LNCaP clone FGC (cell line): ENCODE measurements around the gene LIN28A.

Experiments
- DNase-seq: peaks from one replicate; pipeline ENCODE4 v3.0.0-alpha.2; 2011; ENCODE audit warnings: low read depth
- H3K4me3 ChIP-seq: 2 replicates; pipeline ENCODE4 v1.5.1; 2011; ENCODE audit warnings: mild to moderate bottlenecking, low read depth, low read length, control low read depth
- TF ChIP-seq, protein P1 (sequence below): IDR thresholded peaks from 2 replicates; pipeline ENCODE4 v1.5.1; 2012; ENCODE audit warnings: mild to moderate bottlenecking; ENCODE audit not compliant: control insufficient read depth, insufficient read depth; ENCODE audit errors: extremely low read depth

Gene LIN28A

DNA sequence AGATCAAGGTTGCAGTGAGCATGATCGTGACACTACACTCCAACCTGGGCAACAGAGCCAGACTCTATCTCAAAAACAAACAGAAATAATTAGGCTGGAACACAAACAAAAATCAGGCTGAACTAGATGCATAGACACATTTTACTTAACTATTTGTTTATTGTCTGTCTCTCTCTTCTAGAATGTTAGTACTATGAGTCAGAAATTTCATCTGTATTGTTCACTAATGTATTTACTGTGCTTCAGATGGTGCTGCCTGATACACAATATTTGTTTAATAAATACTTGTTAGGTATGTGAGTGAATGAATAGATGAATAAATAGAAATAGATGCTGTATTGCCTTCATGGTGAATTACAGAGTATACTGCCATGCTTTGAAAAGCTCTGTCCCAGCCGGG is 6.0 kb upstream of the LIN28A start:
- DNase-seq = no peak

DNA sequence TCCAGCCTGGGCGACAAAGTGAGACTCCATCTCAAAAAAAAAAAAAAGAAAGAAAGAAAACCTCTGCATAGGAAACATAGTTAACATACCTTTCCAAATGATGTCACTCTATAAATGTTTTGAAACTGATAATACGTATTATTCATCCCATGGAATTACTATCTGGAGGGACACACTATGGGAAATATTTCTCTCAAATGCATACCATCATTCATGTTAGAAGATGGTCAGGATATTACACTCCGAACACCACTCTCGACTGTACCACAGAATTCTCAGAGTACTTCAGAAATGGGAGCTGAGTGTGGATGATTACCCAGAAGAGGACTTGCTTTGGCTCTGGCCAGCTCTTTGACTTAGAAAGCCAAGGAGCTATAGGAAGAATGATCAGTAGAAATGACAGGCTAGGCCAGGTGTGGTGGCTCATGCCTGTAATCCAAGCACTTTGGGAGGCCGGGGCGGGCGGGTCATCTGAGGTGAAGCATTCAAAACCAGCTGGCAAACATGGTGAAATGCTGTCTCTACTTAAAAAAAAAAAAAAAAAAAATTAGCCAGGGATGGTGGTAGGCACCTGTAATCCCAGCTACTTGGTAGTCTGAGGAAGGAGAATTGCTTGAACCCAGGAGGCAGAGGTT is 5.2 kb upstream of the LIN28A start:
- H3K4me3 ChIP-seq = no peak overlapping the region
- TF ChIP-seq, protein P1, sequence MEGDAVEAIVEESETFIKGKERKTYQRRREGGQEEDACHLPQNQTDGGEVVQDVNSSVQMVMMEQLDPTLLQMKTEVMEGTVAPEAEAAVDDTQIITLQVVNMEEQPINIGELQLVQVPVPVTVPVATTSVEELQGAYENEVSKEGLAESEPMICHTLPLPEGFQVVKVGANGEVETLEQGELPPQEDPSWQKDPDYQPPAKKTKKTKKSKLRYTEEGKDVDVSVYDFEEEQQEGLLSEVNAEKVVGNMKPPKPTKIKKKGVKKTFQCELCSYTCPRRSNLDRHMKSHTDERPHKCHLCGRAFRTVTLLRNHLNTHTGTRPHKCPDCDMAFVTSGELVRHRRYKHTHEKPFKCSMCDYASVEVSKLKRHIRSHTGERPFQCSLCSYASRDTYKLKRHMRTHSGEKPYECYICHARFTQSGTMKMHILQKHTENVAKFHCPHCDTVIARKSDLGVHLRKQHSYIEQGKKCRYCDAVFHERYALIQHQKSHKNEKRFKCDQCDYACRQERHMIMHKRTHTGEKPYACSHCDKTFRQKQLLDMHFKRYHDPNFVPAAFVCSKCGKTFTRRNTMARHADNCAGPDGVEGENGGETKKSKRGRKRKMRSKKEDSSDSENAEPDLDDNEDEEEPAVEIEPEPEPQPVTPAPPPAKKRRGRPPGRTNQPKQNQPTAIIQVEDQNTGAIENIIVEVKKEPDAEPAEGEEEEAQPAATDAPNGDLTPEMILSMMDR = no peak
- DNase-seq = no peak

More for the DNA sequence above, 6.0 kb upstream of the LIN28A start:
- H3K4me3 ChIP-seq = no peak overlapping the region
- TF ChIP-seq, protein P1 = no peak

DNA sequence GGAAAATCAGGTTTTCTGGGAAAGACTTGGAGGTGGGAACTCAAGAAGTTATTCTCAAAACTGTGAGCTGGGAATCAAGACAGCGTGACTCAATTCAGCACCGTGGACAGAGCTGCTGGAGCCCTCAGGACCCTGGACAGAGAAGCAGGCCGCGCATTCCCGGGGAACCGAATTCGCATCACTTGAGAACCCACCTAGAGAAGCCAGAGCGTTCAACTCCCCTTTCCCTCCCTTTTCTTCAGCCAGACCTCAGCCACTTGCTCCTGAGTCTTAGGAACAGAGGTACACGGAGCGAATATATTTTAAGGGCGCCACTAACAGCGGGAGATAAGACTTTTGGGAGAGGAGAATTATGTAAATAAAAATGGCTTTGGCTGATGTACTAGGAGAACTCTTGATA is 2.0 kb upstream of the LIN28A start:
- DNase-seq = no peak
- H3K4me3 ChIP-seq = no peak overlapping the region
- TF ChIP-seq, protein P1 = no peak

DNA sequence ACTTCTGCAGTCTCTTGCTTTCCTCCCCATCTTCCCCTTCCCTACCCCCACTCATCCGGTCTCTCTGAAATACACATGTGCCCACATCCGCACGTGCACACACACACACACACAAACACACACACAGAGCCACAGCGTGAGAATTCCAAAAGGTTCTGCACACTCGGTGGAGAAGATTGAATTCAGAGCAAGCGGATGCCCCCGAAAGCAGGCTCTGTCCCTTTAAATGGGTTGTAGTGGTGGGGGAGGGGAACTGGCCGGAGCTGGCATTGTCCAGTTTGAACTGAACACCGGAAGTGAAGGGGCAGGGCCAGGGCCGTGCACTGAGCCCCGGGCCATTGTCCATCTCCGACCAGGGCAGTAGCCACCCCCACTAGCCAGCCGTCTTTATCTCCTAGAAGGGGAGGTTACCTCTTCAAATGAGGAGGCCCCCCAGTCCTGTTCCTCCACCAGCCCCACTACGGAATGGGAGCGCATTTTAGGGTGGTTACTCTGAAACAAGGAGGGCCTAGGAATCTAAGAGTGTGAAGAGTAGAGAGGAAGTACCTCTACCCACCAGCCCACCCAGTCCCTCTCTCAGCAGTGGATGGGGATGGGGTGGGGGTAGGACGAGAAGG is 1.3 kb upstream of the LIN28A start:
- no peak for DNase-seq
- H3K4me3 ChIP-seq = no peak overlapping the region
- TF ChIP-seq, protein P1 = no peak

DNA sequence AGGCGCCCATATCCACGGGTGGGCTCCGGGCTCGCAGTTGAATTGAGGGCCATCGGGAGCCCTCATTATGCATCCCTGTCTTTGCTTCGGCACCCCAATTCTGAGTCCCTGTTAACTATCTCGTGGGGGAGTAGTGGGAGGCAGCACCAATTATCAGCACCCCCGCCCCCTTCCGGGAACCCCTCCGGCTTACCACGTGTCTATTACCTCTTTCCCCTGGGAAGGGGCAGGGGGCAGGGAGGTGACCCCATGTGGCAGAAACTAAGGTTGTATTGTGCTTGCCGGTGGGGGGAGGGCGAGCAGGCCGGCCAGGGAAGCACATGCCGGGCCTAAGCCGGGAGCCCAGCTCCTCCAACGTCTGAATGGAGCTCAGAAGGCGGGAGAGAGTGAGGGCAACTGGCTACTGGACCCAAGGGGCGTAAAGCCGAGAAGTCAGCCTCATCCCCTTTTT is 1.0 kb downstream of the LIN28A start:
- no peak for DNase-seq
- TF ChIP-seq, protein P1 = no peak
- H3K4me3 ChIP-seq = no peak overlapping the region

DNA sequence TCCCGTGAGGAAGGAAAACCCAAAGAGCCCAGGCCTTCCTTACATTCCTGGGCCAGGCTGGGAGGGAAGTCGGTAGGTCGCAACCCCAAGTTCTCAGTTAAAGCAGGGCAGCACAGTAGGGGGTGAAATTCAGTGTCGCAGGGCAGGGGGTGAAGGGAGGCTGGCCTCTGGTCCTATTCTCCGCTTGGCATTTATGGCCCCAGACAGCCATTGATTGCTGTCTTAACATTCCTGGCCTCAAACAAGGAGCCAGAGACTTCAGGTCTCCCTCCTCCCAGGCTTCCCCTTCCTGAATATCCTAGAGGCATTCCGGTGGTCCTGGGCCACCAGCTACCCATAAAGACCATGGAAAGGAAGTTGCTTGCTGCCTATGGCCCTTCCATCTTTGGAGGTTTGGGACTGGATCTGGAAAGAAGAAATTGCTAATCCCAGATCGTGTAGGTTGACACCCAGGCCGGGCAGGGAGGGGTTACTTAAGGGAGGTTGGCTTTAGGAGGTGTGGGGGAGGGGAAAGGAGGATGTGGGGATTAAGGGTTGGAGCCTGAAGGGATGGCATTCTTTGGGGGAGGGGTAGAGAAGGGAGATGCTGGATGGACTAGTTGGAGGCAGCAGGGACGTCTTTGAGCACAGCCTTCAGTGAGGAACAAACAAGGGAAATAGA is 1.7 kb downstream of the LIN28A start:
- TF ChIP-seq, protein P1 = no peak
- DNase-seq = no peak
- no peak overlapping the region for H3K4me3 ChIP-seq

DNA sequence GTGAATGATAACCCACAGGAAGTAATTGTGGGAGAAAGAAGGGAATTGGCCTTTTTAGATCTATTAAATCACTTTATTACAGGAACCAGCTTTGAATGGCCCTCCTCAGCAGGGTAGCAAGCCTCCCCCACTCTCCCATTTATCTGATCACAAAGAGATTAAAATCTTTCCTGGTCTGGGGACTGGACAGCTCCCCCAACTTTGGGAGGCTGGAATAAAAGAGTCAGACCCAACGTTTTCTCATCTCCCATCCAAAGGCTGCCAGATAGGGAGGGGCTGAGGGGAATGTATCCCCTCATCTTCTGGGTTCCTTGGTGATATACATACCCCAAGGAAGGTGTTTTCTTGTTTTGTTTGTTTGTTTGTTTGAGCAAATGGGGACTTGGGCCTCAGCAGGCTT is 2.4 kb downstream of the LIN28A start:
- DNase-seq = no peak
- TF ChIP-seq, protein P1 = no peak
- H3K4me3 ChIP-seq = no peak overlapping the region
